SU-DHL-6 (cell line): ENCODE data around the gene CST11.

ENCODE experiments used
- CTCF ChIP-seq: fragments of 200-600 bp; sonication (generic); IDR thresholded peaks from one replicate; pipeline ENCODE4 v1.5.1; 2017; ENCODE audit warnings: antibody characterized with exemption, mild to moderate bottlenecking, low read length, moderate library complexity; ENCODE audit not compliant: insufficient read depth, poor library complexity, severe bottlenecking
- EZH2phosphoT487 ChIP-seq: fragments of 200-600 bp; sonication (generic), shearing (Covaris generic); conservative IDR thresholded peaks from 2 replicates; pipeline ENCODE4 v1.6.1; 2018; ENCODE audit warnings: mild to moderate bottlenecking, antibody characterized with exemption, low read length, moderate library complexity, mixed read lengths

DNA sequence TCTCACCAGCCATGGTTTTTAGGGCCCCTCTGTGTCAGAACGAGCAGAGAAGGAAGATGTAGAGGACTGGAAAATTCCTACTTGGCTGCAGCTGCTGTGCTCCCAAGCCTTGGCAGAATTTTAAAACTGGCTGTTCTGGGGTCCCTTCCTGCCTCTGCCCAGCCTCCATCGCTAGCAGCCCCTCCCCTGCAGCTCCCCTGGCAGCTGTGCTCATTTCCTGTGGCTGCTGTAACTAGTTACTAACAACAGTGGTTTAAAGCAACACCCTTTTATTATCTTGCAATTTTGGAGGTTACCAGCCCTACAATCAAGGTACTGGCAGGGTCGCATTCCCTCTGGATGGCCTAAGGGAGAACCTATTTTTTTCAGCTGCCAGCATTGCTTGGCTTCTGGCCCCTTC, 3.7 kb upstream of the CST11 start:
- TF ChIP-seq CTCF (no peak), EZH2phosphoT487 (no peak)
